Raji (cell line): ENCODE measurements around the gene ZNF775.

Experiments used
- POLR2A ChIP-seq: IDR thresholded peaks from 2 replicates; pipeline ENCODE4 v1.6.1; 2011; ENCODE audit warnings: low read depth, low read length, control low read depth; ENCODE audit not compliant: insufficient read depth

The ZNF775 gene

GRCh38 chr7:150359622-150360362, 19.3 kb upstream of the ZNF775 start:
- TF ChIP-seq POLR2A = no peak

- no peak for TF ChIP-seq POLR2A
These were observed 18.6 kb upstream of the ZNF775 start for GRCh38 chr7:150360363-150361058.

- no peak for TF ChIP-seq POLR2A
These were observed 17.7 kb upstream of the ZNF775 start for GRCh38 chr7:150361402-150361801.

- no peak for TF ChIP-seq POLR2A
These were observed 17.1 kb upstream of the ZNF775 start for GRCh38 chr7:150361807-150362621.

- no peak for TF ChIP-seq POLR2A
These were observed 15.8 kb upstream of the ZNF775 start for GRCh38 chr7:150363370-150363769.

- no peak for TF ChIP-seq POLR2A
These were observed 15.3 kb upstream of the ZNF775 start for GRCh38 chr7:150363872-150364271.

- TF ChIP-seq POLR2A = no peak
These were observed 13.9 kb upstream of the ZNF775 start for GRCh38 chr7:150365194-150365593.

- TF ChIP-seq POLR2A = no peak
These were observed 13.3 kb upstream of the ZNF775 start for GRCh38 chr7:150365673-150366398.

- TF ChIP-seq POLR2A = no peak; the same call in 1 of the 2 replicates
These were observed 11.4 kb upstream of the ZNF775 start for GRCh38 chr7:150367677-150368095.

GRCh38 chr7:150368096-150368883, 10.8 kb upstream of the ZNF775 start, which contains the start of gene REPIN1:
REPIN1 (plus strand) TSS chr7:150368822; CDS start chr7:150369712, 890 bp downstream.
- TF ChIP-seq POLR2A = peak; percentile 63

- TF ChIP-seq POLR2A = peak; percentile 45; the same call in 1 of the 2 replicates
These were observed 10.0 kb upstream of the ZNF775 start for GRCh38 chr7:150368884-150369747.

GRCh38 chr7:150369748-150370501, 9.2 kb upstream of the ZNF775 start:
- no peak for TF ChIP-seq POLR2A
